Measurements from ENCODE around the gene HPN. TPM values are rescaled to one million over a fixed set of nuclear protein-coding genes. Genes with fewer than 3 reads are reported as not detected.

HPN gene
- total RNA-seq, 1 donor from 2014 or later = 28.1 TPM

GRCh38 chr19:35021016-35021415 lies 20.5 kb upstream of the HPN start:
- no peak for TF ChIP-seq CTCF (IDR thresholded peaks at IDR 0.05)
- no peaks in the 10 kb centered on the region for H3K9me3 ChIP-seq
- no peaks in the 10 kb centered on the region for H3K27me3 ChIP-seq (ENCODE audit: low read depth)
- H3K4me3 ChIP-seq = no peak overlapping the region
- intact Hi-C loops (cut with DNase I) = no loop called here
- no peak overlapping the region for H3K27ac ChIP-seq
- peaks cover 100% of the 10 kb centered on the region for H3K36me3 ChIP-seq
- no peak for DNase-seq
- no peak for ATAC-seq
- H3K4me1 ChIP-seq = peaks cover 8% of the 10 kb centered on the region

GRCh38 chr19:35021596-35021995 lies 19.9 kb upstream of the HPN start:
- intact Hi-C loops (cut with DNase I) = no loop called here
- no peaks in the 10 kb centered on the region for H3K9me3 ChIP-seq
- no peak for DNase-seq
- peaks cover 8% of the 10 kb centered on the region for H3K4me1 ChIP-seq
- peaks cover 100% of the 10 kb centered on the region for H3K36me3 ChIP-seq
- no peak overlapping the region for H3K4me3 ChIP-seq
- H3K27me3 ChIP-seq (ENCODE audit: low read depth) = no peaks in the 10 kb centered on the region
- ATAC-seq = no peak
- TF ChIP-seq CTCF (IDR thresholded peaks at IDR 0.05) = no peak
- no peak overlapping the region for H3K27ac ChIP-seq

GRCh38 chr19:35022460-35022859 lies 19.1 kb upstream of the HPN start:
- no peak overlapping the region for H3K4me3 ChIP-seq
- ATAC-seq = no peak
- peaks cover 100% of the 10 kb centered on the region for H3K36me3 ChIP-seq
- TF ChIP-seq CTCF (IDR thresholded peaks at IDR 0.05) = no peak
- H3K27me3 ChIP-seq (ENCODE audit: low read depth) = no peaks in the 10 kb centered on the region
- intact Hi-C loops (cut with DNase I) = no loop called here
- no peak for DNase-seq
- peaks cover 2% of the 10 kb centered on the region for H3K4me1 ChIP-seq
- no peaks in the 10 kb centered on the region for H3K9me3 ChIP-seq
- H3K27ac ChIP-seq = no peak overlapping the region

- DNase-seq = no peak
- Histone ChIP-seq H3K4me3 (no peak overlapping the region), H3K4me1 (no peaks in the 10 kb centered on the region), H3K27me3 (ENCODE audit: low read depth) (no peaks in the 10 kb centered on the region), H3K9me3 (no peaks in the 10 kb centered on the region), H3K36me3 (peaks cover 100% of the 10 kb centered on the region), H3K27ac (no peak overlapping the region)
- peak; percentile 2 to 22 for ATAC-seq
- TF ChIP-seq CTCF (IDR thresholded peaks at IDR 0.05) = no peak
- intact Hi-C loops (cut with DNase I) = no loop called here
These were observed 18.1 kb upstream of the HPN start for GRCh38 chr19:35023428-35023827.

- intact Hi-C loops (cut with DNase I) = no loop called here
- Histone ChIP-seq H3K4me3 (no peak overlapping the region), H3K27me3 (ENCODE audit: low read depth) (no peaks in the 10 kb centered on the region), H3K27ac (no peak overlapping the region), H3K9me3 (no peaks in the 10 kb centered on the region), H3K4me1 (no peaks in the 10 kb centered on the region), H3K36me3 (peaks cover 94% of the 10 kb centered on the region)
- no peak for DNase-seq
- TF ChIP-seq CTCF (IDR thresholded peaks at IDR 0.05) = no peak
- no peak for ATAC-seq
These were observed 17.4 kb upstream of the HPN start for GRCh38 chr19:35024095-35024494.

GRCh38 chr19:35025969-35026368 lies 15.6 kb upstream of the HPN start:
- DNase-seq (no peak), ATAC-seq (no peak)
- no peak for TF ChIP-seq CTCF (IDR thresholded peaks at IDR 0.05)
- Histone ChIP-seq H3K9me3 (no peaks in the 10 kb centered on the region), H3K27me3 (ENCODE audit: low read depth) (no peaks in the 10 kb centered on the region), H3K4me3 (no peak overlapping the region), H3K4me1 (peaks cover 10% of the 10 kb centered on the region), H3K36me3 (peaks cover 75% of the 10 kb centered on the region), H3K27ac (no peak overlapping the region)
- intact Hi-C loops (cut with DNase I) = no loop called here
